ENCODE measurements around the gene ZNF787. TPM values are rescaled to one million over a fixed set of nuclear protein-coding genes. Genes with fewer than 3 reads are reported as not detected.

Gene ZNF787
- total RNA-seq, 1 experiment from 2014 or later: 54.6 TPM

GRCh38 chr19:56158170-56158757 lies 37.2 kb upstream of the ZNF787 start:
- H2AK5ac ChIP-seq (ENCODE audit: insufficient read length, low read length): no peak overlapping the region
- H2BK5ac ChIP-seq (ENCODE audit: insufficient read length, low read length): no peak overlapping the region
- no peak overlapping the region for H2BK12ac ChIP-seq (ENCODE audit: insufficient read length, low read depth, low read length)
- peaks cover under 1% of the 10 kb centered on the region; the same call in 1 of the 2 replicates for H3K4me1 ChIP-seq (ENCODE audit: insufficient read depth, low read length)
- H3K79me2 ChIP-seq (ENCODE audit: insufficient read depth, low read length): no peaks in the 10 kb centered on the region
- Mint-ChIP-seq H3K4me1 (peaks cover 8 to 9% of the 10 kb centered on the region in 2 experiments), H3K36me3 (ENCODE audit: insufficient read depth in 1 of 3, low read depth in 3 of 3) (peaks cover 21 to 28% (median 27%) of the 10 kb centered on the region in 3 experiments), H3K27me3 (ENCODE audit: low read depth) (no peaks in the 10 kb centered on the region), H3K27ac (no peak overlapping the region), H3K4me3 (no peak overlapping the region), H3K9me3 (no peaks in the 10 kb centered on the region; a peak in 2 of 5 replicates)
- H2BK120ac ChIP-seq (ENCODE audit: low read depth, low read length, poor library complexity, severe bottlenecking): no peak overlapping the region
- H4K5ac ChIP-seq (ENCODE audit: insufficient read length, low read depth, low read length): no peak overlapping the region
- no peak overlapping the region for H3K27ac ChIP-seq (ENCODE audit: insufficient read length, low read depth, low read length)
- no peak overlapping the region for H2BK15ac ChIP-seq (ENCODE audit: low read depth, low read length)
- no peak overlapping the region for H3K23ac ChIP-seq (ENCODE audit: insufficient read length, low read depth, low read length)
- no peak overlapping the region for H4K8ac ChIP-seq (replicated peaks; ENCODE audit: insufficient read length, low read depth, low read length)
- H4K20me1 ChIP-seq (ENCODE audit: control insufficient read depth, insufficient read depth, insufficient read length): no peaks in the 10 kb centered on the region
- H3K4me2 ChIP-seq (ENCODE audit: insufficient read depth, insufficient read length, low read length): no peak overlapping the region
- no peak overlapping the region for H3K14ac ChIP-seq (ENCODE audit: insufficient read depth, low read length)
- H3K79me1 ChIP-seq (ENCODE audit: insufficient read depth, low read depth, low read length, poor library complexity, severe bottlenecking): no peaks in the 10 kb centered on the region
- no peak overlapping the region for H3K18ac ChIP-seq (ENCODE audit: insufficient read length, low read depth, low read length)
- H3T11ph ChIP-seq (ENCODE audit: low read length): no peak overlapping the region
- TF ChIP-seq CTCF (conservative IDR thresholded peaks at IDR 0.05): no peak
- H2BK20ac ChIP-seq (ENCODE audit: low read depth, low read length, poor library complexity, severe bottlenecking): no peak overlapping the region
- no peak for DNase-seq
- WGBS (ENCODE audit: extremely low coverage, insufficient read length, low lambda C conversion rate): no CpG with 5 or more reads among the region's 16 CpGs
- H2AFZ ChIP-seq (ENCODE audit: low read length): no peak overlapping the region
- H3K9me3 ChIP-seq (ENCODE audit: control insufficient read depth, low read depth, low read length): no peaks in the 10 kb centered on the region
- no peaks in the 10 kb centered on the region for H3K27me3 ChIP-seq (ENCODE audit: insufficient read depth, low read length)
- H3K56ac ChIP-seq (ENCODE audit: insufficient read length, low read depth, low read length): no peak overlapping the region
- no peaks in the 10 kb centered on the region for H3K23me2 ChIP-seq (ENCODE audit: insufficient read length, low read depth, low read length, poor library complexity, severe bottlenecking)
- no peak overlapping the region for H4K91ac ChIP-seq (ENCODE audit: insufficient read length, low read depth, low read length)
- H3K9ac ChIP-seq (ENCODE audit: extremely low read depth, insufficient read length, low read length): no peak overlapping the region
- H3K4ac ChIP-seq (ENCODE audit: low read depth, low read length): no peak overlapping the region
